GM12878 (cell line): ENCODE results near the gene MYO15B. TPM values are rescaled to one million over a fixed set of nuclear protein-coding genes. Genes with fewer than 3 reads are reported as not detected.

Experiments
- BMI1 ChIP-seq: fragments of 450-650 bp; IDR thresholded peaks from 2 replicates; pipeline ENCODE4 v1.6.1; 2016; ENCODE audit warnings: mild to moderate bottlenecking, moderate library complexity, borderline replicate concordance
- CBX5 ChIP-seq: sonication (generic); IDR thresholded peaks from 2 replicates; pipeline ENCODE4 v1.6.1; 2016; ENCODE audit warnings: low read depth, moderate library complexity, mild to moderate bottlenecking, inconsistent platforms
- CEBPB ChIP-seq, 2 experiments: fragments of 150-350 bp in 1 of 2; IDR thresholded peaks; 2 replicates each; pipeline ENCODE4 v1.6.1; 2012 to 2014; ENCODE audit warnings: low read depth in 2 of 2, low read length in 2 of 2, borderline replicate concordance in 1 of 2, inconsistent platforms in 1 of 2
- E4F1 ChIP-seq: fragments of 450-650 bp; IDR thresholded peaks from 2 replicates; pipeline ENCODE4 v1.6.1; 2018; ENCODE audit warnings: borderline replicate concordance, mild to moderate bottlenecking; ENCODE audit not compliant: partially characterized antibody
- FOXK2 ChIP-seq: fragments of 450-650 bp; IDR thresholded peaks from 2 replicates; pipeline ENCODE4 v1.6.1; 2017; ENCODE audit warnings: mild to moderate bottlenecking, moderate library complexity
- FOXM1 ChIP-seq: IDR thresholded peaks from 2 replicates; pipeline ENCODE4 v1.6.1; 2012; ENCODE audit warnings: low read depth, mild to moderate bottlenecking, inconsistent platforms, low read length, moderate library complexity
- GATAD2B ChIP-seq: fragments of 450-650 bp; conservative IDR thresholded peaks from 2 replicates; pipeline ENCODE4 v1.6.1; 2017; ENCODE audit warnings: low read depth, mild to moderate bottlenecking, moderate library complexity
- IKZF1 ChIP-seq: fragments of 450-650 bp; conservative IDR thresholded peaks from 2 replicates; pipeline ENCODE4 v1.6.1; 2017; ENCODE audit warnings: antibody characterized with exemption, mild to moderate bottlenecking
- JUND ChIP-seq: IDR thresholded peaks from 2 replicates; pipeline ENCODE4 v1.6.1; 2012; ENCODE audit warnings: low read depth, mild to moderate bottlenecking, low read length, improper control_type of control experiment, moderate library complexity
- MEF2A ChIP-seq: IDR thresholded peaks from 2 replicates; pipeline ENCODE4 v1.6.1; 2011; ENCODE audit warnings: low read depth, mild to moderate bottlenecking, low read length, moderate library complexity; ENCODE audit not compliant: insufficient read depth
- MXI1 ChIP-seq: fragments of 150-350 bp; IDR thresholded peaks from 2 replicates; pipeline ENCODE4 v1.6.1; 2011; ENCODE audit warnings: low read depth, mild to moderate bottlenecking, inconsistent platforms, low read length, improper control_type of control experiment
- NKRF ChIP-seq: fragments of 450-650 bp; conservative IDR thresholded peaks from 2 replicates; pipeline ENCODE4 v1.6.1; 2017; ENCODE audit warnings: mild to moderate bottlenecking, moderate library complexity
- RAD51 ChIP-seq: fragments of 450-650 bp; IDR thresholded peaks from 2 replicates; pipeline ENCODE4 v1.6.1; 2016; ENCODE audit warnings: moderate library complexity, mild to moderate bottlenecking, inconsistent platforms
- SRF ChIP-seq, 2 experiments: IDR thresholded peaks; 2 replicates each; pipeline ENCODE4 v1.6.1; 2011; ENCODE audit warnings: low read depth in 2 of 2, low read length in 2 of 2, mild to moderate bottlenecking in 1 of 2, moderate library complexity in 1 of 2
- YY1 ChIP-seq: IDR thresholded peaks from 2 replicates; pipeline ENCODE4 v1.6.1; 2011; ENCODE audit warnings: low read depth, mild to moderate bottlenecking, low read length
- ZNF592 ChIP-seq: fragments of 450-650 bp; IDR thresholded peaks from 2 replicates; pipeline ENCODE4 v1.6.1; 2017; ENCODE audit warnings: mild to moderate bottlenecking, moderate library complexity
- ZNF622 ChIP-seq: fragments of 450-650 bp; IDR thresholded peaks from 2 replicates; pipeline ENCODE4 v1.6.1; 2017; ENCODE audit warnings: mild to moderate bottlenecking, inconsistent platforms
- polyA plus RNA-seq, 11 experiments: library from polyadenylated mRNA; depleted of rRNA in 4 of 11; unstranded in 6 of 11; stranded (reverse) in 5 of 11; fragments of >200 nt; fragmentation: Nextera tagmentation in 4 of 11; fragmentation: Illumina TruSeq in 1 of 11; extraction: Ambion mirVana in 4 of 11; extraction: Trizol in 1 of 11; gene quantifications; 1 replicate in 1 of 11; 2 replicates in 10 of 11; pipeline versions ENCODE4 v1.2.1 to v1.2.3, GENCODE V29; 2011 to 2016; ENCODE audit warnings: inconsistent platforms in 2 of 11, missing spikeins in 2 of 11, low read depth in 1 of 11
- total RNA-seq, 4 experiments: library from RNA; depleted of rRNA in 3 of 4; stranded (reverse); fragments of >200 nt in 3 of 4; fragmentation: Illumina TruSeq in 1 of 4; extraction: Trizol in 1 of 4; gene quantifications; 2 replicates each; pipeline versions ENCODE4 v1.2.1 to v1.2.3, GENCODE V29; 2013 to 2021
- TF ChIP-seq, protein P1 (sequence below), 3 experiments: IDR thresholded peaks in 2 of 3; conservative IDR thresholded peaks in 1 of 3; 2 replicates each; pipeline ENCODE4 v1.5.1; 2011; ENCODE audit warnings: low read depth in 3 of 3, low read length in 3 of 3, mild to moderate bottlenecking in 3 of 3, control low read depth in 2 of 3, moderate library complexity in 2 of 3, inconsistent platforms in 1 of 3, mixed read lengths in 1 of 3; ENCODE audit not compliant: control insufficient read depth in 2 of 3, insufficient read depth in 1 of 3; ENCODE audit errors: extremely low read depth in 1 of 3

The MYO15B gene
- total and polyA plus RNA-seq, 10 of the 15 experiments (the other 5 are each of a cell fraction or from before 2014, with no cell fraction given) = 0.67 to 15.4 (median 2.3) TPM; not detected in 1

DNA sequence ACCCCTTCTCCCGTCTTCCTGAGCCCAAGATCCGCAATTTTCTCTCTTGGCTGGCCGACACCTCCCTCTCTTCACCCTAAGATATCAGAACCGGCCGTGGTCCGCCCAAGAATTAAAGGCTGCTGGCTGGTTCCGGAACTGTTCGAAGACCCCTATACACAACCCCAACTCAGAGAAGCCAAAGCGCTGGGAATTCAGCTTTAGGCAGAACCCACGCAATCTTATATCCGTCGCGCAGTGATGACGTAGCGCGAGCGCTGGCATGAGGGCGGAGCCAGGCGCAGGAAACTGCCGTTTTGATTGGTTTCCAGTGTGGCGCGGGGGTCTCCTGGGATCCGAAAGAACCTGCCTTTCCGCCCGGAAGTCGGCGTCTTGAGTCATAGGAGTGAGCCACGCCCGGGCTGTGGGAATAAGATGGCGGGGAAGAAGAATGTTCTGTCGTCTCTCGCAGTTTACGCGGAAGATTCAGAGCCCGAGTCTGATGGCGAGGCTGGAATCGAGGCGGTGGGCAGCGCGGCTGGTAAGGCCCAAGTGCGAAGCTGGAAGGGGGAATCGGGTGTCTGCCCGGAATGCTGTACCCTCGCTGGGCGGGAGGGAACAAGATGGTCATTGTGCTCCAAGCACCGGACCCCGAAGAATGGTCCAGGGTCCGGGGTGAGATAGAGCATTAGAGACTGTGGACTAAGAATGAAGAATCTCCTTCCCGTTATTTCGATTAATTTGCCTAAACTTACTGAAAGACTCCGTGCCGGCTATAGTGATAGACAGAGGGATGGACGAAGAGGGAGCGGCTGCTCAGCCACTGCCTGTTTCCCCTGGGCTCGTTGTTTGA is 79.6 kb downstream of the MYO15B start, which contains the start of the genes RECQL5 and SAP30BP (continued):
- peak; percentile 77 for TF ChIP-seq IKZF1
- TF ChIP-seq BMI1 = no peak
- peak; percentile 86 for TF ChIP-seq MXI1
- TF ChIP-seq JUND = no peak
- peak; percentile 54; the same call in 1 of the 2 replicates for TF ChIP-seq GATAD2B
- TF ChIP-seq ZNF622 = no peak
- TF ChIP-seq, protein P1, sequence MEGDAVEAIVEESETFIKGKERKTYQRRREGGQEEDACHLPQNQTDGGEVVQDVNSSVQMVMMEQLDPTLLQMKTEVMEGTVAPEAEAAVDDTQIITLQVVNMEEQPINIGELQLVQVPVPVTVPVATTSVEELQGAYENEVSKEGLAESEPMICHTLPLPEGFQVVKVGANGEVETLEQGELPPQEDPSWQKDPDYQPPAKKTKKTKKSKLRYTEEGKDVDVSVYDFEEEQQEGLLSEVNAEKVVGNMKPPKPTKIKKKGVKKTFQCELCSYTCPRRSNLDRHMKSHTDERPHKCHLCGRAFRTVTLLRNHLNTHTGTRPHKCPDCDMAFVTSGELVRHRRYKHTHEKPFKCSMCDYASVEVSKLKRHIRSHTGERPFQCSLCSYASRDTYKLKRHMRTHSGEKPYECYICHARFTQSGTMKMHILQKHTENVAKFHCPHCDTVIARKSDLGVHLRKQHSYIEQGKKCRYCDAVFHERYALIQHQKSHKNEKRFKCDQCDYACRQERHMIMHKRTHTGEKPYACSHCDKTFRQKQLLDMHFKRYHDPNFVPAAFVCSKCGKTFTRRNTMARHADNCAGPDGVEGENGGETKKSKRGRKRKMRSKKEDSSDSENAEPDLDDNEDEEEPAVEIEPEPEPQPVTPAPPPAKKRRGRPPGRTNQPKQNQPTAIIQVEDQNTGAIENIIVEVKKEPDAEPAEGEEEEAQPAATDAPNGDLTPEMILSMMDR (IDR thresholded peaks at IDR 0.05 in 2 of 3, conservative IDR thresholded peaks at IDR 0.05 in 1 of 3; ENCODE audit: control insufficient read depth in 2 of 3, extremely low read depth in 1 of 3, insufficient read depth in 1 of 3, low read depth in 3 of 3, low read length in 3 of 3) = no peak
- TF ChIP-seq FOXM1 = no peak
- TF ChIP-seq CBX5 = no peak
- TF ChIP-seq E4F1 = peak; percentile 79
- TF ChIP-seq ZNF592 = no peak
- peak; percentile 59; the same call in 1 of the 2 replicates for TF ChIP-seq FOXK2
- TF ChIP-seq YY1 = peak; percentile 98
- TF ChIP-seq MEF2A = no peak
- TF ChIP-seq NKRF = peak; percentile 20; the same call in 1 of the 2 replicates
- no peak for TF ChIP-seq CEBPB (IDR thresholded peaks at IDR 0.05; ENCODE audit: borderline replicate concordance in 1 of 2, low read depth in 2 of 2, low read length in 2 of 2)
- 0 out of 4 replicates have a peak, but pooled peaks of 1 of the 2 experiments have one; percentile 51 for TF ChIP-seq SRF (IDR thresholded peaks at IDR 0.05; ENCODE audit: low read depth in 2 of 2, low read length in 2 of 2)
- peak; percentile 56 for TF ChIP-seq RAD51
